K562 (cell line): Measurements from ENCODE around the gene DLG3. TPM values are rescaled to one million over a fixed set of nuclear protein-coding genes. Genes with fewer than 3 reads are reported as not detected.

Experiments
- BCL6 ChIP-seq: fragments of 250-450 bp; sonication (Bioruptor Pico); IDR thresholded peaks from 2 replicates; pipeline ENCODE4 v1.4.0; 2020
- BRD9 ChIP-seq: fragments of 450-650 bp; IDR thresholded peaks from 2 replicates; pipeline ENCODE4 v1.6.1; 2018; ENCODE audit warnings: low read depth; ENCODE audit not compliant: partially characterized antibody
- CTBP1 ChIP-seq: fragments of 450-650 bp; IDR thresholded peaks from 2 replicates; pipeline ENCODE4 v1.6.1; 2016; ENCODE audit warnings: borderline replicate concordance
- EGR1 ChIP-seq: fragments of 450-650 bp; conservative IDR thresholded peaks from 2 replicates; pipeline ENCODE4 v1.6.1; 2017; ENCODE audit warnings: mild to moderate bottlenecking
- ELF2 ChIP-seq: fragments of 250-450 bp; sonication (Bioruptor Pico); IDR thresholded peaks from 2 replicates; pipeline ENCODE4 v1.5.0; 2021; ENCODE audit warnings: mild to moderate bottlenecking
- FOXA3 ChIP-seq, 2 experiments: fragments of 450-650 bp in 1 of 2; sonication (generic) in 1 of 2; formaldehyde crosslinking; IDR thresholded peaks in 1 of 2; conservative IDR thresholded peaks in 1 of 2; 2 replicates each; pipeline versions ENCODE4 v1.4.0 to v1.8.0; 2020 to 2022; ENCODE audit warnings: mild to moderate bottlenecking in 2 of 2, missing genetic modification reagents in 1 of 2
- FOXJ2 ChIP-seq: fragments of 200-800 bp; sonication (Bioruptor generic); IDR thresholded peaks from 2 replicates; pipeline ENCODE4 v1.6.1; 2016; ENCODE audit warnings: missing genetic modification characterization, missing compliant biosample characterization
- FOXP1 ChIP-seq: sonication (generic); formaldehyde crosslinking; IDR thresholded peaks from 2 replicates; pipeline ENCODE4 v1.8.0; 2022; ENCODE audit warnings: mild to moderate bottlenecking, missing genetic modification reagents
- HDAC3 ChIP-seq: fragments of 450-650 bp; IDR thresholded peaks from 2 replicates; pipeline ENCODE4 v1.6.1; 2018; ENCODE audit warnings: borderline replicate concordance, mild to moderate bottlenecking, moderate library complexity; ENCODE audit not compliant: partially characterized antibody
- KAT7 ChIP-seq: sonication (generic); formaldehyde crosslinking; IDR thresholded peaks from 2 replicates; pipeline ENCODE4 v1.8.0; 2022; ENCODE audit warnings: missing genetic modification reagents, mild to moderate bottlenecking, borderline replicate concordance
- MAZ ChIP-seq, 2 experiments: fragments of 450-650 bp in 1 of 2; sonication (generic) in 1 of 2; formaldehyde crosslinking; IDR thresholded peaks in 1 of 2; conservative IDR thresholded peaks in 1 of 2; 2 replicates each; pipeline versions ENCODE4 v1.4.0 to v1.5.0; 2020; ENCODE audit warnings: mild to moderate bottlenecking in 1 of 2, missing genetic modification reagents in 1 of 2
- MCM2 ChIP-seq: fragments of 450-650 bp; IDR thresholded peaks from 2 replicates; pipeline ENCODE4 v1.6.1; 2017; ENCODE audit warnings: low read depth, mild to moderate bottlenecking
- MEF2A ChIP-seq: IDR thresholded peaks from 2 replicates; pipeline ENCODE4 v1.6.1; 2011; ENCODE audit warnings: low read depth, mild to moderate bottlenecking, low read length, moderate library complexity; ENCODE audit not compliant: control insufficient read depth
- MYNN ChIP-seq, 2 experiments: sonication (generic); formaldehyde crosslinking in 1 of 2; IDR thresholded peaks; 2 replicates each; pipeline versions ENCODE4 v1.5.0 to v1.6.1; 2016 to 2020; ENCODE audit warnings: antibody characterized with exemption in 1 of 2, missing genetic modification reagents in 1 of 2
- NELFE ChIP-seq: IDR thresholded peaks from 2 replicates; pipeline ENCODE4 v1.6.1; 2011; ENCODE audit warnings: mild to moderate bottlenecking; ENCODE audit not compliant: insufficient read depth, insufficient read length
- NFATC3 ChIP-seq: fragments of 450-650 bp; IDR thresholded peaks from 2 replicates; pipeline ENCODE4 v1.6.1; 2017; ENCODE audit warnings: mild to moderate bottlenecking
- NRF1 ChIP-seq, 2 experiments: fragments of 450-650 bp; IDR thresholded peaks in 1 of 2; conservative IDR thresholded peaks in 1 of 2; 2 replicates each; pipeline ENCODE4 v1.6.1; 2014; ENCODE audit warnings: mild to moderate bottlenecking in 2 of 2
- PKNOX1 ChIP-seq: fragments of 450-650 bp; IDR thresholded peaks from 2 replicates; pipeline ENCODE4 v1.6.1; 2016
- RAD21 ChIP-seq, 2 experiments: fragments of 250-450 bp in 1 of 2; fragments of 450-650 bp in 1 of 2; sonication (Bioruptor Pico) in 1 of 2; formaldehyde crosslinking in 1 of 2; IDR thresholded peaks in 1 of 2; conservative IDR thresholded peaks in 1 of 2; 2 replicates each; pipeline versions ENCODE4 v1.4.0 to v1.8.0; 2020 to 2022; ENCODE audit warnings: mild to moderate bottlenecking in 2 of 2, moderate library complexity in 1 of 2
- RB1 ChIP-seq: fragments of 450-650 bp; IDR thresholded peaks from 2 replicates; pipeline ENCODE4 v1.6.1; 2017; ENCODE audit warnings: low read depth, mild to moderate bottlenecking
- STAT5B ChIP-seq: fragments of 250-450 bp; sonication (Bioruptor Pico); IDR thresholded peaks from 2 replicates; pipeline ENCODE4 v1.8.0; 2021; ENCODE audit warnings: mild to moderate bottlenecking, inconsistent platforms
- YBX1 ChIP-seq: fragments of 450-650 bp; IDR thresholded peaks from 2 replicates; pipeline ENCODE4 v1.7.1; 2016; ENCODE audit warnings: mild to moderate bottlenecking
- ZNF253 ChIP-seq: fragments of 250-450 bp; sonication (Bioruptor Pico); conservative IDR thresholded peaks from 2 replicates; pipeline ENCODE4 v1.6.1; 2021; ENCODE audit warnings: mild to moderate bottlenecking
- ZNF263 ChIP-seq: sonication (generic); formaldehyde crosslinking; IDR thresholded peaks from 2 replicates; pipeline ENCODE4 v1.8.0; 2022; ENCODE audit warnings: mild to moderate bottlenecking, missing genetic modification reagents, borderline replicate concordance
- ZNF282 ChIP-seq: sonication (generic); formaldehyde crosslinking; IDR thresholded peaks from 2 replicates; pipeline ENCODE4 v1.8.1; 2023; ENCODE audit warnings: missing genetic modification reagents
- ZNF347 ChIP-seq: fragments of 450-650 bp; formaldehyde crosslinking; IDR thresholded peaks from 2 replicates; pipeline ENCODE4 v1.4.0; 2020; ENCODE audit warnings: low read depth, mild to moderate bottlenecking, moderate library complexity
- ZNF512 ChIP-seq: IDR thresholded peaks from 2 replicates; pipeline ENCODE4 v1.6.1; 2016; ENCODE audit warnings: missing genetic modification characterization, missing compliant biosample characterization
- ZNF644 ChIP-seq: fragments of 200-800 bp; sonication (Bioruptor generic); IDR thresholded peaks from 2 replicates; pipeline ENCODE4 v1.6.1; 2016; ENCODE audit warnings: low read depth, missing genetic modification characterization, missing compliant biosample characterization
- polyA plus RNA-seq, 8 experiments: library from polyadenylated mRNA; depleted of rRNA in 4 of 8; stranded (reverse) in 5 of 8; unstranded in 3 of 8; fragments of >200 nt; fragmentation: Nextera tagmentation in 2 of 8; fragmentation: Illumina TruSeq in 1 of 8; extraction: Ambion mirVana in 2 of 8; extraction: Trizol in 1 of 8; gene quantifications; 2 replicates each; pipeline versions ENCODE4 v1.2.1 to v1.2.3, GENCODE V29; 2011 to 2014; ENCODE audit warnings: inconsistent platforms in 1 of 8, missing spikeins in 1 of 8
- total RNA-seq, 7 experiments: library from RNA; depleted of rRNA in 6 of 7; stranded (reverse); fragments of >200 nt in 6 of 7; fragmentation: Illumina TruSeq in 2 of 7; extraction: Trizol in 2 of 7; gene quantifications; 2 replicates each; pipeline versions ENCODE4 v1.2.1 to v1.2.3, GENCODE V29; 2011 to 2021; ENCODE audit warnings: low replicate concordance in 1 of 7

DLG3 gene
- total and polyA plus RNA-seq, 9 of the 15 experiments (the other 6 are each of a cell fraction or from before 2014, with no cell fraction given) = 3.1 to 15.7 (median 8.8) TPM

- TF ChIP-seq RAD21 (CRISPR knock-in tag; conservative IDR thresholded peaks at IDR 0.05 in 1 of 2, IDR thresholded peaks at IDR 0.05 in 1 of 2) = peak; percentile 55 to 77
- TF ChIP-seq FOXJ2 (tag) = no peak
- no peak for TF ChIP-seq MEF2A
- TF ChIP-seq YBX1 = no peak
- TF ChIP-seq NFATC3 = no peak
- TF ChIP-seq RB1 = peak; percentile 17; the same call in 1 of the 2 replicates
- no peak for TF ChIP-seq MYNN (IDR thresholded peaks at IDR 0.05)
- TF ChIP-seq MYNN (CRISPR knock-in tag; IDR thresholded peaks at IDR 0.05) = no peak
- 0 out of 2 replicates have a peak, but pooled peaks have one; percentile 4 for TF ChIP-seq EGR1
- no peak for TF ChIP-seq ELF2 (CRISPR knock-in tag)
- no peak for TF ChIP-seq MCM2
- TF ChIP-seq BCL6 (CRISPR knock-in tag) = no peak
- peak in 1 of 2 experiments; percentile 66; a peak in 2 of 4 replicates for TF ChIP-seq MAZ (CRISPR knock-in tag; conservative IDR thresholded peaks at IDR 0.05 in 1 of 2, IDR thresholded peaks at IDR 0.05 in 1 of 2)
- TF ChIP-seq ZNF253 = no peak
- no peak for TF ChIP-seq NELFE
- TF ChIP-seq KAT7 = no peak
- TF ChIP-seq FOXP1 (CRISPR knock-in tag) = no peak
- TF ChIP-seq BRD9 = peak; percentile 52
- TF ChIP-seq ZNF512 (tag) = no peak
- TF ChIP-seq ZNF347 (CRISPR knock-in tag) = no peak
- TF ChIP-seq ZNF644 (tag) = no peak
- TF ChIP-seq ZNF282 (CRISPR knock-in tag) = no peak
- TF ChIP-seq HDAC3 = no peak
- TF ChIP-seq NRF1 (conservative IDR thresholded peaks at IDR 0.05 in 1 of 2, IDR thresholded peaks at IDR 0.05 in 1 of 2) = peak; percentile 55 to 62
- peak; percentile 49 for TF ChIP-seq PKNOX1
- no peak for TF ChIP-seq FOXA3 (CRISPR knock-in tag; conservative IDR thresholded peaks at IDR 0.05 in 1 of 2, IDR thresholded peaks at IDR 0.05 in 1 of 2)
- peak; percentile 51; the same call in 1 of the 2 replicates for TF ChIP-seq CTBP1
- no peak for TF ChIP-seq STAT5B
- peak; percentile 94 for TF ChIP-seq ZNF263
Measured at GRCh38 chrX:70454441-70455365, 10.1 kb downstream of the DLG3 start (continued).
